BE2C (cell line): ENCODE measurements around the gene MPV17.

Experiments used
- DNase-seq: peaks from one replicate; pipeline ENCODE4 v3.0.0-alpha.2; 2020
- H3K27me3 ChIP-seq: fragments of 250-450 bp; sonication (Bioruptor Pico); 2 replicates; pipeline ENCODE4 v1.5.1; 2020; ENCODE audit warnings: mild to moderate bottlenecking
- H3K36me3 ChIP-seq: fragments of 250-450 bp; sonication (Bioruptor Pico); 2 replicates; pipeline ENCODE4 v1.5.1; 2020; ENCODE audit warnings: mild to moderate bottlenecking
- H3K4me1 ChIP-seq: fragments of 250-450 bp; sonication (Bioruptor Pico); 2 replicates; pipeline ENCODE4 v1.5.1; 2020
- H3K4me3 ChIP-seq: 2 replicates; pipeline ENCODE4 v1.5.1; 2011; ENCODE audit warnings: low read depth, low read length
- H3K9me3 ChIP-seq: fragments of 250-450 bp; sonication (Bioruptor Pico); 2 replicates; pipeline ENCODE4 v1.5.1; 2020
- TF ChIP-seq, protein P1 (sequence below): IDR thresholded peaks from 2 replicates; pipeline ENCODE4 v1.5.1; 2012; ENCODE audit warnings: mild to moderate bottlenecking, low read depth, low read length

MPV17 gene

DNA sequence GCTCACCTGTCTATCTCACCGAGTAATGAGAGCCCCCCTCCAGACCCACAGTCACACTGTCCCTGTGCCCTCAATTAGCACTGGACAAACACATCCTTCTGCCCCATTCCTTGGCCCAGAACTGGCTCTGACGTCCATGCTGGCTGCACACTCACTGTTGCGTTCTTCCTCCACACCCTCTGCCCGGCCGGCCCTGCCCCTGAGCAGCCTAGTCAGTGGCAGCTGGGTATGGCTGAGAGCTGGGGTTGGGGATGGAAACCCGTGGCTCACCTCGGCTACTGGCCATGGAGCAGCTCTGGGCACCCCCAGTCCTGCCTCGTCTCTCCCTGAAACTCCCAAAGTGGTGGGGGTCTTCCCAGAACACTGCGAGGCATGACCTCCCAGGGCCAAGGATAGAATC is 8.2 kb downstream of the MPV17 start:
- no peak for DNase-seq
- no peaks in the 10 kb centered on the region for H3K36me3 ChIP-seq
- H3K27me3 ChIP-seq: no peaks in the 10 kb centered on the region
- TF ChIP-seq, protein P1, sequence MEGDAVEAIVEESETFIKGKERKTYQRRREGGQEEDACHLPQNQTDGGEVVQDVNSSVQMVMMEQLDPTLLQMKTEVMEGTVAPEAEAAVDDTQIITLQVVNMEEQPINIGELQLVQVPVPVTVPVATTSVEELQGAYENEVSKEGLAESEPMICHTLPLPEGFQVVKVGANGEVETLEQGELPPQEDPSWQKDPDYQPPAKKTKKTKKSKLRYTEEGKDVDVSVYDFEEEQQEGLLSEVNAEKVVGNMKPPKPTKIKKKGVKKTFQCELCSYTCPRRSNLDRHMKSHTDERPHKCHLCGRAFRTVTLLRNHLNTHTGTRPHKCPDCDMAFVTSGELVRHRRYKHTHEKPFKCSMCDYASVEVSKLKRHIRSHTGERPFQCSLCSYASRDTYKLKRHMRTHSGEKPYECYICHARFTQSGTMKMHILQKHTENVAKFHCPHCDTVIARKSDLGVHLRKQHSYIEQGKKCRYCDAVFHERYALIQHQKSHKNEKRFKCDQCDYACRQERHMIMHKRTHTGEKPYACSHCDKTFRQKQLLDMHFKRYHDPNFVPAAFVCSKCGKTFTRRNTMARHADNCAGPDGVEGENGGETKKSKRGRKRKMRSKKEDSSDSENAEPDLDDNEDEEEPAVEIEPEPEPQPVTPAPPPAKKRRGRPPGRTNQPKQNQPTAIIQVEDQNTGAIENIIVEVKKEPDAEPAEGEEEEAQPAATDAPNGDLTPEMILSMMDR: no peak
- H3K4me1 ChIP-seq: no peaks in the 10 kb centered on the region
- H3K4me3 ChIP-seq: no peak overlapping the region
- H3K9me3 ChIP-seq: no peaks in the 10 kb centered on the region

- no peak overlapping the region for H3K4me3 ChIP-seq
- no peaks in the 10 kb centered on the region for H3K27me3 ChIP-seq
- H3K36me3 ChIP-seq: no peaks in the 10 kb centered on the region
- no peak for DNase-seq
- TF ChIP-seq, protein P1: no peak
- no peaks in the 10 kb centered on the region for H3K4me1 ChIP-seq
- H3K9me3 ChIP-seq: no peaks in the 10 kb centered on the region
Measured at GRCh38 chr2:27313882-27314645, 8.8 kb downstream of the MPV17 start.

DNA sequence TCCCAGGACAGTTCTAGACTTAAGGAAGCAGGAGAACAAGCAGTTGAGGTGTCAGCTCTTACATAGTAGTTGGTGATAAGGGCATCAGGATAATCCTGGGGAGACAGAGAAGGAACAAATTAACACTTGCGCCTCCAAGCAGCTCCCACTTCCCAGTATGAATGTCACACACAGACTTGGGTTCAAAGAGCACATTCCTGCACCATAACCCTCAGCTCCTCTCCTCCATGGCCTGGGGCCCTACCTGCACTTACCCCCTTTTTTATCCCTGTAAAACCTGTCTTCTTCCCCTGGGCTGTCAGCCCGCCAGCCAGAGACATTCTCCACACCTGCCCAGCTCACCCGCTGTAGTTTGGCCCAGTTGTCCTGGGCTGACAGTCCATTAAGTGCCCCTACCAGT is 10.7 kb downstream of the MPV17 start:
- no peak for DNase-seq
- Histone ChIP-seq H3K9me3 (no peaks in the 10 kb centered on the region), H3K27me3 (peaks cover 9% of the 10 kb centered on the region), H3K4me3 (no peak overlapping the region), H3K4me1 (peaks cover under 1% of the 10 kb centered on the region; the same call in 1 of the 2 replicates), H3K36me3 (no peaks in the 10 kb centered on the region)
- TF ChIP-seq, protein P1: no peak

DNA sequence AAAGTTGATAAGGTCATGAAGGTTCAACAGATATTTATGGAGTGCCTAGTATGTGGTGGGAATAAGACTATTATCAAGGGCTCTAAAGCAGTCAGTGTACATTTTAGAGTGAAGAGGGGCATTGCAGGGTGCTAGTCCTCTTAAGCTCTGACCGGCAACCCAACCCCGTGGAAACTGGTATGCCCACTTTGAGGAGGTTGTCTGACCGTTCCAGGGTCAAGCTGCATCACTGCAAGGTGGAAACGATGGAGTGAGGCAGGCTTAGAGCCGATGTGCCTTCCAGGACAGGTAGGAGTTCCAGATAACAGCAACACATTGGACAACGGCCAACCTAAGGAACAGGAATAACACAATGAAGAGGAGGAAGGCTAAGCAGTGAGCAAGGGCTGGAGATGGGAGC is 13.2 kb downstream of the MPV17 start:
- Histone ChIP-seq H3K4me1 (peaks cover 4% of the 10 kb centered on the region), H3K36me3 (no peaks in the 10 kb centered on the region), H3K4me3 (no peak overlapping the region), H3K9me3 (no peaks in the 10 kb centered on the region), H3K27me3 (peaks cover 27% of the 10 kb centered on the region)
- no peak for DNase-seq
- TF ChIP-seq, protein P1: no peak

- peak; percentile 89 for DNase-seq
- Histone ChIP-seq H3K4me3 (peak within 1 kb of the TSS; percentile 54), H3K27me3 (peaks cover 27% of the 10 kb centered on the region), H3K36me3 (no peaks in the 10 kb centered on the region), H3K4me1 (peaks cover 4% of the 10 kb centered on the region), H3K9me3 (no peaks in the 10 kb centered on the region)
- TF ChIP-seq, protein P1: no peak
Measured at GRCh38 chr2:27308359-27308881, 14.5 kb downstream of the MPV17 start, which contains the start of gene UCN. TSS of gene UCN (minus strand) at chr2:27308445. CDS start at chr2:27307895, 550 bp downstream.
